HepG2 (cell line): ENCODE data around the gene INA. TPM values are rescaled to one million over a fixed set of nuclear protein-coding genes. Genes with fewer than 3 reads are reported as not detected.
A peak's percentile ranks its signal among the peaks of the same experiment; 100 is the strongest.

Source experiments
- ARNT2 ChIP-seq: sonication (generic); formaldehyde crosslinking; IDR thresholded peaks from 2 replicates; pipeline ENCODE4 v1.8.0; 2022; ENCODE audit warnings: mild to moderate bottlenecking, low read depth, missing genetic modification reagents, moderate library complexity
- BORCS8-MEF2B ChIP-seq: sonication (generic); formaldehyde crosslinking; IDR thresholded peaks from 2 replicates; pipeline ENCODE4 v1.8.0; 2022; ENCODE audit warnings: mild to moderate bottlenecking, missing genetic modification reagents
- DNMT3B ChIP-seq: conservative IDR thresholded peaks from 2 replicates; pipeline ENCODE4 v1.6.1; 2016; ENCODE audit warnings: missing biosample characterization, control low read depth
- FLYWCH1 ChIP-seq: sonication (generic); formaldehyde crosslinking; IDR thresholded peaks from 2 replicates; pipeline ENCODE4 v1.8.1; 2023; ENCODE audit warnings: mild to moderate bottlenecking, missing genetic modification reagents
- GATAD1 ChIP-seq: IDR thresholded peaks from 2 replicates; pipeline ENCODE4 v1.6.1; 2016; ENCODE audit warnings: missing genetic modification reagents, missing compliant biosample characterization
- GLI4 ChIP-seq: sonication (generic); formaldehyde crosslinking; IDR thresholded peaks from 2 replicates; pipeline ENCODE4 v1.5.1; 2020; ENCODE audit warnings: missing genetic modification reagents, mild to moderate bottlenecking, moderate library complexity, borderline replicate concordance
- HES4 ChIP-seq: sonication (generic); formaldehyde crosslinking; IDR thresholded peaks from 2 replicates; pipeline ENCODE4 v1.9.0; 2021; ENCODE audit warnings: mild to moderate bottlenecking, missing genetic modification reagents, borderline replicate concordance
- HOXA9 ChIP-seq: sonication (generic); formaldehyde crosslinking; IDR thresholded peaks from 2 replicates; pipeline ENCODE4 v1.8.1; 2022; ENCODE audit warnings: missing genetic modification reagents, mild to moderate bottlenecking, moderate library complexity, borderline replicate concordance
- JUND ChIP-seq: sonication (generic); formaldehyde crosslinking; IDR thresholded peaks from 2 replicates; pipeline ENCODE4 v1.8.0; 2022; ENCODE audit warnings: mild to moderate bottlenecking, missing genetic modification reagents
- KLF11 ChIP-seq: IDR thresholded peaks from 2 replicates; pipeline ENCODE4 v1.6.1; 2016; ENCODE audit warnings: missing compliant biosample characterization
- MAFF ChIP-seq: IDR thresholded peaks from 2 replicates; pipeline ENCODE4 v1.6.1; 2011; ENCODE audit warnings: low read depth, low read length, improper control_type of control experiment
- MXD3 ChIP-seq: IDR thresholded peaks from 2 replicates; pipeline ENCODE4 v1.6.1; 2016; ENCODE audit warnings: mild to moderate bottlenecking, missing biosample characterization, missing genetic modification reagents
- NFIB ChIP-seq: sonication (generic); formaldehyde crosslinking; IDR thresholded peaks from 2 replicates; pipeline ENCODE4 v1.9.0; 2021; ENCODE audit warnings: missing genetic modification reagents, mild to moderate bottlenecking, borderline replicate concordance
- POLR2G ChIP-seq: fragments of 200-400 bp; formaldehyde crosslinking; IDR thresholded peaks from 2 replicates; pipeline ENCODE4 v1.6.1; 2018; ENCODE audit warnings: mild to moderate bottlenecking, low read depth, low read length, moderate library complexity
- SAP130 ChIP-seq: IDR thresholded peaks from 2 replicates; pipeline ENCODE4 v1.6.1; 2016; ENCODE audit warnings: low read depth
- SETDB1 ChIP-seq: sonication (generic); formaldehyde crosslinking; IDR thresholded peaks from 2 replicates; pipeline ENCODE4 v1.5.1; 2020; ENCODE audit warnings: missing genetic modification reagents, mild to moderate bottlenecking, borderline replicate concordance
- SP2 ChIP-seq: sonication (generic); formaldehyde crosslinking; IDR thresholded peaks from 2 replicates; pipeline ENCODE4 v1.5.1; 2020; ENCODE audit warnings: mild to moderate bottlenecking, missing genetic modification reagents
- STAG1 ChIP-seq: sonication (generic); formaldehyde crosslinking; IDR thresholded peaks from 2 replicates; pipeline ENCODE4 v1.4.0; 2020; ENCODE audit warnings: missing genetic modification reagents
- SUZ12 ChIP-seq: fragments of 150-350 bp; IDR thresholded peaks from 2 replicates; pipeline ENCODE4 v1.6.1; 2014; ENCODE audit warnings: low read depth, low read length
- ZBTB1 ChIP-seq: sonication (generic); formaldehyde crosslinking; IDR thresholded peaks from 2 replicates; pipeline ENCODE4 v1.4.0; 2020; ENCODE audit warnings: missing genetic modification reagents, borderline replicate concordance
- ZFP36L1 ChIP-seq: sonication (generic); formaldehyde crosslinking; IDR thresholded peaks from 2 replicates; pipeline ENCODE4 v1.8.0; 2022; ENCODE audit warnings: mild to moderate bottlenecking, missing genetic modification reagents, moderate library complexity
- ZFP41 ChIP-seq: sonication (generic); formaldehyde crosslinking; IDR thresholded peaks from 2 replicates; pipeline ENCODE4 v1.4.0; 2020; ENCODE audit warnings: mild to moderate bottlenecking, missing genetic modification reagents, borderline replicate concordance
- ZNF143 ChIP-seq: sonication (generic); formaldehyde crosslinking; IDR thresholded peaks from 2 replicates; pipeline ENCODE4 v1.4.0; 2020; ENCODE audit warnings: missing genetic modification reagents
- ZSCAN20 ChIP-seq: sonication (generic); formaldehyde crosslinking; IDR thresholded peaks from 2 replicates; pipeline ENCODE4 v1.4.0; 2020; ENCODE audit warnings: missing genetic modification reagents, mild to moderate bottlenecking, borderline replicate concordance
- ZSCAN31 ChIP-seq: sonication (generic); formaldehyde crosslinking; IDR thresholded peaks from 2 replicates; pipeline ENCODE4 v1.5.0; 2020; ENCODE audit warnings: low read depth, mild to moderate bottlenecking, missing genetic modification reagents
- polyA plus RNA-seq, 8 experiments: library from polyadenylated mRNA; depleted of rRNA in 3 of 8; stranded (reverse) in 7 of 8; unstranded in 1 of 8; fragments of >200 nt; fragmentation: Illumina TruSeq in 4 of 8; extraction: Trizol in 4 of 8; gene quantifications; 2 replicates each; pipeline versions ENCODE4 v1.2.1 to v1.2.3, GENCODE V29; 2011 to 2016; ENCODE audit warnings: low read depth in 4 of 8, missing spikeins in 1 of 8, mixed read lengths in 1 of 8; ENCODE audit not compliant: insufficient read depth in 1 of 8
- total RNA-seq, 5 experiments: library from RNA; depleted of rRNA; stranded (reverse); fragments of >200 nt; fragmentation: Illumina TruSeq; extraction: Trizol; gene quantifications; 2 replicates each; pipeline ENCODE4 v1.2.3, GENCODE V29; 2016; ENCODE audit warnings: low read depth in 1 of 5
- TF ChIP-seq, protein P1 (sequence below): sonication (generic); formaldehyde crosslinking; IDR thresholded peaks from 2 replicates; pipeline ENCODE4 v1.5.0; 2020; ENCODE audit warnings: mild to moderate bottlenecking, missing genetic modification reagents, borderline replicate concordance
- TF ChIP-seq, protein P2 (sequence below): sonication (generic); formaldehyde crosslinking; IDR thresholded peaks from 2 replicates; pipeline ENCODE4 v1.4.0; 2020; ENCODE audit warnings: missing genetic modification reagents
- TF ChIP-seq, protein P3 (sequence below): sonication (generic); formaldehyde crosslinking; IDR thresholded peaks from 2 replicates; pipeline ENCODE4 v1.4.0; 2020; ENCODE audit warnings: missing genetic modification reagents

Gene INA
- total and polyA plus RNA-seq, 2 of the 13 experiments (the other 11 are each of a cell fraction or from before 2014, with no cell fraction given): 0.04 to 0.13 TPM

DNA sequence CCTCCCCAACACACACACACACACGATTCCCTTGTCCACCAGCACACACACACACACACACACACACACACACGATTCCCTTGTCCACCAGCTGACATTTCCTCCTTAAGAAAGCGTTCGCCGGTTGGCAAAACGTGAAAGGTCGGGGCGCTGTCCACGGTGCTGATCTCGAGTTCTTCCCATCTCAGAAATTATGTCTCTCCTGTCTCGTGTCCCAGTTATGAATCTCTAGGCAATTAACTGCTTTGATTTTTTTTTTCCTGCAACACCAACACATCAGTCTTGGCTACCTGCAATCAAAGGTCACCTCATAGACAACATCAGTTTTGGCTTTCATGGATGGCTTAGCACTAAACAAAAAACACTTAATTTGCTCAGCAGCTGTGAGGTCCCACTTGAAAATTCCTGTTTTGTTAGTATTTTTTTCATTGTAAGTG lies 1.9 kb downstream of the INA start (continued):
- TF ChIP-seq STAG1: no peak
- TF ChIP-seq NFIB (CRISPR knock-in tag): no peak
- TF ChIP-seq, protein P1, sequence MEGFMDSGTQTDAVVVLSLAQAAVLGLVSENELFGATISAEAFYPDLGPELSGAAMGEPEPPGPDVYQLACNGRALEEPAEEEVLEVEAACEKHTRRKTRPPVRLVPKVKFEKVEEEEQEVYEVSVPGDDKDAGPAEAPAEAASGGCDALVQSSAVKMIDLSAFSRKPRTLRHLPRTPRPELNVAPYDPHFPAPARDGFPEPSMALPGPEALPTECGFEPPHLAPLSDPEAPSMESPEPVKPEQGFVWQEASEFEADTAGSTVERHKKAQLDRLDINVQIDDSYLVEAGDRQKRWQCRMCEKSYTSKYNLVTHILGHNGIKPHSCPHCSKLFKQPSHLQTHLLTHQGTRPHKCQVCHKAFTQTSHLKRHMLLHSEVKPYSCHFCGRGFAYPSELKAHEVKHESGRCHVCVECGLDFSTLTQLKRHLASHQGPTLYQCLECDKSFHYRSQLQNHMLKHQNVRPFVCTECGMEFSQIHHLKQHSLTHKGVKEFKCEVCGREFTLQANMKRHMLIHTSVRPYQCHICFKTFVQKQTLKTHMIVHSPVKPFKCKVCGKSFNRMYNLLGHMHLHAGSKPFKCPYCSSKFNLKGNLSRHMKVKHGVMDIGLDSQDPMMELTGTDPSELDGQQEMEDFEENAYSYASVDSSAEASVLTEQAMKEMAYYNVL: no peak
- no peak for TF ChIP-seq GLI4 (CRISPR knock-in tag)
- 0 out of 2 replicates have a peak, but pooled peaks have one; percentile 42 for TF ChIP-seq ARNT2 (CRISPR knock-in tag)
- peak; percentile 71; the same call in 1 of the 2 replicates for TF ChIP-seq BORCS8-MEF2B (CRISPR knock-in tag)
- no peak for TF ChIP-seq ZFP36L1
- no peak for TF ChIP-seq ZFP41 (CRISPR knock-in tag)
- no peak for TF ChIP-seq JUND (CRISPR knock-in tag)
- no peak for TF ChIP-seq MAFF
- TF ChIP-seq SP2: no peak
- TF ChIP-seq MXD3: no peak
- TF ChIP-seq SAP130 (CRISPR knock-in tag): peak; percentile 39; the same call in 1 of the 2 replicates
- peak; percentile 69; the same call in 1 of the 2 replicates for TF ChIP-seq HES4 (CRISPR knock-in tag)
- TF ChIP-seq ZBTB1 (CRISPR knock-in tag): no peak
- no peak for TF ChIP-seq FLYWCH1 (CRISPR knock-in tag)
- TF ChIP-seq DNMT3B (CRISPR knock-in tag): peak; percentile 44; the same call in 1 of the 2 replicates
- TF ChIP-seq, protein P2, sequence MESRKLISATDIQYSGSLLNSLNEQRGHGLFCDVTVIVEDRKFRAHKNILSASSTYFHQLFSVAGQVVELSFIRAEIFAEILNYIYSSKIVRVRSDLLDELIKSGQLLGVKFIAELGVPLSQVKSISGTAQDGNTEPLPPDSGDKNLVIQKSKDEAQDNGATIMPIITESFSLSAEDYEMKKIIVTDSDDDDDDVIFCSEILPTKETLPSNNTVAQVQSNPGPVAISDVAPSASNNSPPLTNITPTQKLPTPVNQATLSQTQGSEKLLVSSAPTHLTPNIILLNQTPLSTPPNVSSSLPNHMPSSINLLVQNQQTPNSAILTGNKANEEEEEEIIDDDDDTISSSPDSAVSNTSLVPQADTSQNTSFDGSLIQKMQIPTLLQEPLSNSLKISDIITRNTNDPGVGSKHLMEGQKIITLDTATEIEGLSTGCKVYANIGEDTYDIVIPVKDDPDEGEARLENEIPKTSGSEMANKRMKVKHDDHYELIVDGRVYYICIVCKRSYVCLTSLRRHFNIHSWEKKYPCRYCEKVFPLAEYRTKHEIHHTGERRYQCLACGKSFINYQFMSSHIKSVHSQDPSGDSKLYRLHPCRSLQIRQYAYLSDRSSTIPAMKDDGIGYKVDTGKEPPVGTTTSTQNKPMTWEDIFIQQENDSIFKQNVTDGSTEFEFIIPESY (CRISPR knock-in tag): no peak
- no peak for TF ChIP-seq POLR2G
- TF ChIP-seq HOXA9: peak; percentile 60; the same call in 1 of the 2 replicates
- TF ChIP-seq KLF11 (CRISPR knock-in tag): peak; percentile 66; the same call in 1 of the 2 replicates
- TF ChIP-seq SETDB1 (CRISPR knock-in tag): no peak
- TF ChIP-seq ZNF143 (CRISPR knock-in tag): no peak
- TF ChIP-seq SUZ12: no peak
- no peak for TF ChIP-seq GATAD1 (CRISPR knock-in tag)
- no peak for TF ChIP-seq ZSCAN31 (CRISPR knock-in tag)
- TF ChIP-seq ZSCAN20 (CRISPR knock-in tag): no peak
- TF ChIP-seq, protein P3, sequence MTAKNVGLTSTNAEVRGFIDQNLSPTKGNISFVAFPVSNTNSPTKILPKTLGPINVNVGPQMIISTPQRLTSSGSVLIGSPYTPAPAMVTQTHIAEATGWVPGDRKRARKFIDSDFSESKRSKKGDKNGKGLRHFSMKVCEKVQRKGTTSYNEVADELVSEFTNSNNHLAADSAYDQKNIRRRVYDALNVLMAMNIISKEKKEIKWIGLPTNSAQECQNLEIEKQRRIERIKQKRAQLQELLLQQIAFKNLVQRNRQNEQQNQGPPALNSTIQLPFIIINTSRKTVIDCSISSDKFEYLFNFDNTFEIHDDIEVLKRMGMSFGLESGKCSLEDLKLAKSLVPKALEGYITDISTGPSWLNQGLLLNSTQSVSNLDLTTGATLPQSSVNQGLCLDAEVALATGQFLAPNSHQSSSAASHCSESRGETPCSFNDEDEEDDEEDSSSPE (CRISPR knock-in tag): no peak
